ENCODE data around the gene SARS1. TPM values are rescaled to one million over a fixed set of nuclear protein-coding genes. Genes with fewer than 3 reads are reported as not detected.

Gene SARS1
- total RNA-seq (2022): 119 and 129 TPM in 2 replicates
- percentile 88 among the genes with signal in this experiment for Bru-seq, nascent RNA
- percentile 91 among the genes with signal in this experiment for BruChase-seq, experiment 1, labeled RNA remaining after a 6-hour chase
- BruChase-seq, experiment 2, labeled RNA remaining after a 2-hour chase: percentile 85 among the genes with signal in this experiment
- long read RNA-seq, transcript SARS-206 (2 exons, 804 nt): minor isoform, 5 of 237 reads
- long read RNA-seq, transcript SARS-202 (12 exons, 1,882 nt): minor isoform, 6 of 237 reads
- long read RNA-seq, transcript SARS-201 (11 exons, 1,852 nt): major isoform, 181 of 237 reads
- long read RNA-seq, partial matches to known transcripts: 25 of 237 reads
- long read RNA-seq, other reads (novel, unspliced or antisense): 19 of 237 reads

- CTCF ChIA-PET: interaction anchor here (0.5 to 1.7 kb wide), 2 partner anchors 13 to 76 kb away, joined by 3 to 7 read pairs; no protein-coding TSS in a partner anchor
- intact Hi-C loops (cut with micrococcal nuclease; ENCODE audit: unreplicated experiment): no loop called here
- peak; percentile 87 for DNase-seq
- H3K36me3 Mint-ChIP-seq (ENCODE audit: insufficient read depth, unreplicated experiment): peaks cover 43% of the 10 kb centered on the region
- TSS peak; percentile 97 for BruUV-seq (replicated peaks)
- H3K27me3 Mint-ChIP-seq (ENCODE audit: unreplicated experiment): peaks cover 12% of the 10 kb centered on the region
- H3K9me3 Mint-ChIP-seq (ENCODE audit: low read depth, unreplicated experiment): no peaks in the 10 kb centered on the region
- H3K27ac Mint-ChIP-seq (ENCODE audit: unreplicated experiment): peak within 1 kb of the TSS; percentile 99
- no peak for TF ChIP-seq CTCF (IDR thresholded peaks at IDR 0.05; ENCODE audit: unreplicated experiment)
- H3K4me3 Mint-ChIP-seq (ENCODE audit: low read depth, unreplicated experiment): peak within 1 kb of the TSS; percentile 98
- peaks cover 22% of the 10 kb centered on the region for H3K4me1 Mint-ChIP-seq (ENCODE audit: low read depth, unreplicated experiment)
These were observed at the start of gene SARS1 for GRCh38 chr1:109213824-109214693. Gene SARS1, plus strand, starts transcription at chr1:109213918. Its CDS starts 75 bp downstream, at chr1:109213993.

GRCh38 chr1:109164538-109164937, 49.2 kb upstream of the SARS1 start:
- Mint-ChIP-seq H3K9me3 (ENCODE audit: low read depth, unreplicated experiment) (no peaks in the 10 kb centered on the region), H3K4me1 (ENCODE audit: low read depth, unreplicated experiment) (no peaks in the 10 kb centered on the region), H3K36me3 (ENCODE audit: insufficient read depth, unreplicated experiment) (no peaks in the 10 kb centered on the region), H3K27ac (ENCODE audit: unreplicated experiment) (no peak overlapping the region), H3K27me3 (ENCODE audit: unreplicated experiment) (peaks cover 32% of the 10 kb centered on the region), H3K4me3 (ENCODE audit: low read depth, unreplicated experiment) (no peak overlapping the region)
- intact Hi-C loops (cut with micrococcal nuclease; ENCODE audit: unreplicated experiment): no loop called here
- DNase-seq: no peak
- TF ChIP-seq CTCF (IDR thresholded peaks at IDR 0.05; ENCODE audit: unreplicated experiment): no peak
- no TSS peak for BruUV-seq (replicated peaks)
- CTCF ChIA-PET: no interaction called here

- no peak for TF ChIP-seq CTCF (IDR thresholded peaks at IDR 0.05; ENCODE audit: unreplicated experiment)
- H3K4me1 Mint-ChIP-seq (ENCODE audit: low read depth, unreplicated experiment): no peaks in the 10 kb centered on the region
- intact Hi-C loops (cut with micrococcal nuclease; ENCODE audit: unreplicated experiment): no loop called here
- BruUV-seq (replicated peaks): no TSS peak
- H3K27ac Mint-ChIP-seq (ENCODE audit: unreplicated experiment): no peak overlapping the region
- no peaks in the 10 kb centered on the region for H3K36me3 Mint-ChIP-seq (ENCODE audit: insufficient read depth, unreplicated experiment)
- no peaks in the 10 kb centered on the region for H3K9me3 Mint-ChIP-seq (ENCODE audit: low read depth, unreplicated experiment)
- CTCF ChIA-PET: no interaction called here
- DNase-seq: no peak
- no peak overlapping the region for H3K4me3 Mint-ChIP-seq (ENCODE audit: low read depth, unreplicated experiment)
- peaks cover 48% of the 10 kb centered on the region for H3K27me3 Mint-ChIP-seq (ENCODE audit: unreplicated experiment)
These were observed 46.7 kb upstream of the SARS1 start for GRCh38 chr1:109167001-109167506.

- H3K9me3 Mint-ChIP-seq (ENCODE audit: low read depth, unreplicated experiment): no peaks in the 10 kb centered on the region
- H3K36me3 Mint-ChIP-seq (ENCODE audit: insufficient read depth, unreplicated experiment): no peaks in the 10 kb centered on the region
- TF ChIP-seq CTCF (IDR thresholded peaks at IDR 0.05; ENCODE audit: unreplicated experiment): no peak
- H3K27ac Mint-ChIP-seq (ENCODE audit: unreplicated experiment): no peak overlapping the region
- no peak overlapping the region for H3K4me3 Mint-ChIP-seq (ENCODE audit: low read depth, unreplicated experiment)
- H3K4me1 Mint-ChIP-seq (ENCODE audit: low read depth, unreplicated experiment): no peaks in the 10 kb centered on the region
- H3K27me3 Mint-ChIP-seq (ENCODE audit: unreplicated experiment): peaks cover 35% of the 10 kb centered on the region
- no TSS peak for BruUV-seq (replicated peaks)
- CTCF ChIA-PET: no interaction called here
- no peak for DNase-seq
- intact Hi-C loops (cut with micrococcal nuclease; ENCODE audit: unreplicated experiment): no loop called here
These were observed 43.5 kb upstream of the SARS1 start for GRCh38 chr1:109170035-109170764.
